Type B pancreatic cell (in vitro differentiated cells): ENCODE results near the gene UBE2S. TPM values are rescaled to one million over a fixed set of nuclear protein-coding genes. Genes with fewer than 3 reads are reported as not detected.
A peak's percentile ranks its signal among the peaks of the same experiment; 100 is the strongest.

ENCODE experiments used
- DNase-seq: peaks from one replicate; pipeline ENCODE4 v3.0.0; 2021; ENCODE audit warnings: mixed read lengths; ENCODE audit not compliant: unreplicated experiment; ENCODE audit errors: extremely low spot score
- H3K27ac Mint-ChIP-seq: 2 replicates; pipeline ENCODE4 v1.8.0; 2021; ENCODE audit warnings: mild to moderate bottlenecking, mixed read lengths
- H3K27me3 Mint-ChIP-seq: 2 replicates; pipeline ENCODE4 v1.8.0; 2021; ENCODE audit warnings: mixed read lengths
- H3K36me3 Mint-ChIP-seq: 2 replicates; pipeline ENCODE4 v1.8.0; 2021; ENCODE audit warnings: mixed read lengths
- H3K4me1 Mint-ChIP-seq: one replicate; pipeline ENCODE4 v1.8.0; 2021; ENCODE audit warnings: mixed read lengths; ENCODE audit not compliant: unreplicated experiment
- H3K4me3 Mint-ChIP-seq: 2 replicates; pipeline ENCODE4 v1.8.0; 2021; ENCODE audit warnings: mild to moderate bottlenecking, mixed read lengths
- H3K9me3 Mint-ChIP-seq: 2 replicates; pipeline ENCODE4 v1.8.0; 2021; ENCODE audit warnings: mixed read lengths
- CTCF ChIP-seq: fragments of 200-600 bp; sonication (generic); conservative IDR thresholded peaks from 2 replicates; pipeline ENCODE4 v1.5.0; 2021; ENCODE audit warnings: antibody characterized with exemption, mild to moderate bottlenecking
- total RNA-seq: library from RNA; stranded (reverse); gene quantifications from 2 replicates; pipeline ENCODE4 v1.2.1, GENCODE V29; 2021; ENCODE audit warnings: low replicate concordance

UBE2S gene
- total RNA-seq, 1 donor from 2014 or later: 91.3 TPM

- Mint-ChIP-seq H3K36me3 (peaks cover 8% of the 10 kb centered on the region), H3K4me3 (peak overlapping the region; percentile 62), H3K4me1 (peaks cover 16% of the 10 kb centered on the region), H3K27me3 (peaks cover 77% of the 10 kb centered on the region), H3K27ac (no peak overlapping the region), H3K9me3 (no peaks in the 10 kb centered on the region)
- DNase-seq: no peak
- no peak for TF ChIP-seq CTCF
Observed at GRCh38 chr19:55441692-55442321, 34.2 kb upstream of the UBE2S start.

- Mint-ChIP-seq H3K4me1 (peaks cover 16% of the 10 kb centered on the region), H3K27me3 (peaks cover 81% of the 10 kb centered on the region), H3K4me3 (peak overlapping the region; percentile 62)
Observed at GRCh38 chr19:55441319-55441691, 33.7 kb upstream of the UBE2S start.

GRCh38 chr19:55440411-55441105, 33.0 kb upstream of the UBE2S start:
- Mint-ChIP-seq H3K4me1 (peaks cover 16% of the 10 kb centered on the region), H3K9me3 (no peaks in the 10 kb centered on the region), H3K36me3 (peaks cover 8% of the 10 kb centered on the region), H3K27me3 (peaks cover 80% of the 10 kb centered on the region), H3K4me3 (peak overlapping the region; percentile 62), H3K27ac (no peak overlapping the region)
- TF ChIP-seq CTCF: no peak
- DNase-seq: no peak

More at GRCh38 chr19:55441319-55441691, 33.7 kb upstream of the UBE2S start:
- H3K27ac Mint-ChIP-seq: no peak overlapping the region
- TF ChIP-seq CTCF: no peak
- no peaks in the 10 kb centered on the region for H3K9me3 Mint-ChIP-seq
- no peak for DNase-seq
- peaks cover 8% of the 10 kb centered on the region for H3K36me3 Mint-ChIP-seq

- no peak for DNase-seq
- peaks cover 65% of the 10 kb centered on the region for H3K27me3 Mint-ChIP-seq
- no peak overlapping the region for H3K4me3 Mint-ChIP-seq
- no peaks in the 10 kb centered on the region for H3K9me3 Mint-ChIP-seq
- TF ChIP-seq CTCF: no peak
- no peak overlapping the region for H3K27ac Mint-ChIP-seq
- H3K36me3 Mint-ChIP-seq: peaks cover 8% of the 10 kb centered on the region
- H3K4me1 Mint-ChIP-seq: peaks cover 16% of the 10 kb centered on the region
Observed at GRCh38 chr19:55439052-55439451, 31.5 kb upstream of the UBE2S start.

GRCh38 chr19:55437410-55437809, 29.8 kb upstream of the UBE2S start:
- H3K27me3 Mint-ChIP-seq: peaks cover 49% of the 10 kb centered on the region

More at GRCh38 chr19:55437410-55437809, 29.8 kb upstream of the UBE2S start:
- no peak overlapping the region for H3K27ac Mint-ChIP-seq
- DNase-seq: no peak
- peaks cover 8% of the 10 kb centered on the region for H3K36me3 Mint-ChIP-seq
- H3K4me1 Mint-ChIP-seq: peaks cover 16% of the 10 kb centered on the region
- no peaks in the 10 kb centered on the region for H3K9me3 Mint-ChIP-seq
- TF ChIP-seq CTCF: no peak
- H3K4me3 Mint-ChIP-seq: no peak overlapping the region
